GM18907 (cell line): ENCODE measurements around the gene GC.
"Not testable (repeated sequence)": the region's sequence is repeated elsewhere in the genome, so short reads cannot be mapped to it uniquely, and the experiment has no call there.

Source experiments
- ATAC-seq: cut with Tn5 transposase; IDR thresholded peaks from one replicate; pipeline ENCODE4 v1.9.1; 2021; ENCODE audit warnings: mild to moderate bottlenecking, moderate library complexity; ENCODE audit not compliant: unreplicated experiment

GC gene

DNA sequence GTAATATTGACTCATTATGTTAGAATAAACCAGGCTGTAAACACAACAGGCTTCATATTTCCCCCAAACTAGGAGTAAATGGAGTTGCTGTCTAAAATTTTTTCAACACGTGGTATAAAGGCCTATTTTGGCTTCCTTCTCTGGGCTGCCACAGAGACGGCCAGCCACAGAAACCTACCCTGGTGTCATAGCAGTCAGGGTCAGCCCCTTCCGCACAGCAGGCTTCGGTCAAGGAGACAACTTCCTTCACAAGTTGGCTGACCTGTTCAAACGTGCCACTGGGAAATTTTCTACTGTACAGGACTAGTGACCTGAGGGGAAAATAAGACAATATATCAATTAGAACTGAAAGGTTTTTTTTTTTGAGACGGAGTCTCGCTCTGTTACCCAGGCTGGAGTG lies 15.8 kb downstream of the GC start:
- ATAC-seq, result no peak

DNA sequence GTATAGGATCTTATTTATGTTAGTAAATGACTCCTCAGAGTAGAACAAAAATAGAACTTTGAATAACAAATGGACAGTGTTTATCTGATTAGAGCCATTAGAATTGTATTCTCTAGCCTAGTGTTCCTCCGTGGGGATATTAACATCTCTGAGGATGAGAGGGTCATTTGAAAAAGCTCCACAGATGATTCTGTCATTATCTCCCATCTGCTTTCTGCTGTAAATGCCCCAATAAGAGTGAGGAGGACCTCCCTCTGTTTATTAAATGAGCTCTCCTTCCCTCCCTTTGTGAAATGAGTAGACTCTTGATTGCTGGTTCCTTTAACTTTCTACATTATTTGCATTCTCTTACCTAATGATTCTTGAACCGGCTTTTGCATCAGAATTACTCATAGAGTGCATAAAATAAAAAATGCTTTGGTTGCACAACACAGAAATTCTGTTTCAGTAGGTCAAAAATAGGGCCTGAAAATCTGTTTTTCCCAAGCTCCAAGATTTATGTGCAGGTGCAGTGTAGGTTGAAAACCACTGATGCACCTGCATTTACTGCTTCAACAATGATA lies 18.0 kb downstream of the GC start:
- no peak for ATAC-seq

DNA sequence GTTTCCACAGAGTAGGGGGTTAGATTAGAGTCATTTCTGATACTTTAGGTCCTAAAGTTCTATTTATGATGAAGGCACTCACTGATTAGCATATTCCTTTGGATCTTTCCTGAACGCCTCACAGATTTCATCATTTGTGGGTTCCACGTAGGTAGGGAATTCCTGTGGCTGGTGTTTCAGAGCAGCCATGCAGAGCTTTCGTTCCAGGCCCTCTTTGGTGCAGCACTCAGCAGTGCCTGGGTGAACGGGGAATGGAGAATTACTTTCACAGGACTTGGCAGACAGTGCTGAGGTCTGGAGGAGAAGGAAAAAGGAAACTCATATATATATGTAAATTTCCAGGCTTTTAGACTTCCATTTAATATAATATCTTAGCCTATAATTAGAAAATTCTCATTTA lies 18.5 kb downstream of the GC start:
- ATAC-seq, result no peak

DNA sequence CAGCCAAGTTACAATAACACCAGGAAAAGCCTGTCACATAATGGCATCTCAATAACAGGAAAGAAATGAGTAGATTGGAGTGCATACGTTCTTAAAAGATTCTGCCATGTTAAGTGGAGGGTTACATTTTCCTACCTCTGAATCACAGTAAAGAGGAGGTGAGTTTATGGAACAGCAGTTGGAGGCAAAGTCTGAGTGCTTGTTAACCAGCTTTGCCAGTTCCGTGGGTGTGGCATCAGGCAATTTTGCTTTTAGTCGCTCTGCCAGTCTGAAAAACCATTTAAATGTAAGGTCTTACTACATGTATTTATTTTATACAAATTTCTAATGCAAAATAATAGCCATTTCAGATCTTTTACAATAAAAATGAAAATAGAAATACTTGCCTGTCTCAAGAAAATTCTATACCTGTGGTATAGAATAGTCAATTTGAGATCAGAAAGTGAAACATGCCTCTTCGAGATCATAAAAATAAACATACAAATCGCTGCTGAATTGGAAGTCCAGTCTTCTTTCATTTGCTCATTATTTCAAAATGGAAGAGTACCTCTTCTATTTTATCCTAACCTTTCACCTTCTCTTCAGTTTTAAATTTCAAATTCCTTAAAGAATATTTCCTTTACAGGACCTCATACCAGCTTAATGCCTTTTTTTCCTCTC lies 31.4 kb downstream of the GC start:
- ATAC-seq, result no peak

DNA sequence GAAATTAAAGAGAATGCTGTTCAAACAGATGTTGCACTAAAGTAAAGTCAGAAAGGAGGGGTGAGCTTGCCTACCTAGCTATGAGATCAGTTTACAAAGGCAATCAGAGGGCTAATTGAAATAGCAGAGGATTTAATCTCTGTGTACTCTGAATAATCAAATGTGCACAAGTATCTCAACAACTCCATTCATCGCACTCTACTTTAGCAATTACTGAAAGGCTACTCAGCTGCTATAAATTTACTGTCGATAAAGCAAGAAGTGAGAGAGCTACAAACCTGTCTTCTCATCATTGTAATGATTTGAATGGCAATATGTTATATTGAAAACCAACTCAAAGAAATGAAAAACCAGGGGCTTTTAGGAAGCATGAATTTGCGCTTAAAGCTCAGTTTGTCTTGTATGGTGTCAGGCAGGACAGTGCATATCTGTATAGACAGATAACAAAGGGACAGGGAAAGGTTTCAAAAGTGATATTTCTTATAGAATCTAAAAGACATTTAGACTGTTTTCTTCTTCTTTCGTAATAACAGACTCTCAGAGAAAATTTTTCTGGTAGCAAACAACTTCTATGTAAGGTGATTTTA lies 34.8 kb downstream of the GC start:
- ATAC-seq, result no peak

DNA sequence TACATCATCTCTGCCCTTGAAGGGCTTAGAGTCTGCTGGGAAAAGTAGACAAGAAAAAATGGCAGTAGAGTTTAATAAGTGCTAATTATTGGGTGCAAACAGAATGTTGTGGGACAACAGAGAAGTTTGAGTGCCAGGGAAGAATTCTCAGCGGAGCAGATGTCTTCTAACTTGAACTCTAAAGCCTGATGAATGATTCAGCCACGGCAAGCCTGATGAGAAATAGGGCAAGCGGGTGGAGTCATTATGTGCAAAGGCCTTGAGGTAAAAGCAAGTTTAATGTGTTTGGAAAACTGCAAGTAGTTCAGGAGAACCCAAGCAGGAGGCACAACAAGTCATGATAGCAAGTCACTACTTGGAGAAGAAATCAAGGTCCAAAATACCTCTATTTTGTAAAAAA lies 37.5 kb downstream of the GC start:
- ATAC-seq, result no peak

DNA sequence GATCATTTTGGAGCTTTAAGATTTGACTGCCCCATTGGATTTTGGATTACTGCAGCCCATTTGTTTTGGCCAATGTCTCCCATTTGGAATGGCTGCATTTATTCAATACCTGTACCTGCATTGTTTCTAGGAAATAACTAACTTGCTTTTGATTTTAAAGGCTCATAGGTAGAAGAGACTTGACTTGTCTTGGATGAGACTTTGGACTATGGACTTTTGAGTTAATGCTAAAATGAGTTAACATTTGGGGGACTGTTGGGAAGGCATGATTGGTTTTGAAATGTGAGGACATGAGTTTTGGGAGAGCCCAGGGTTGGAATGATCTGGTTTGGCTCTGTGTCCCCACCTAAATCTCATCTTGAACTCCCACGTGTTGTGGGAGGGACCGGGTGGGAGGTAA lies 45.1 kb downstream of the GC start:
- not testable (repeated sequence) for ATAC-seq

DNA sequence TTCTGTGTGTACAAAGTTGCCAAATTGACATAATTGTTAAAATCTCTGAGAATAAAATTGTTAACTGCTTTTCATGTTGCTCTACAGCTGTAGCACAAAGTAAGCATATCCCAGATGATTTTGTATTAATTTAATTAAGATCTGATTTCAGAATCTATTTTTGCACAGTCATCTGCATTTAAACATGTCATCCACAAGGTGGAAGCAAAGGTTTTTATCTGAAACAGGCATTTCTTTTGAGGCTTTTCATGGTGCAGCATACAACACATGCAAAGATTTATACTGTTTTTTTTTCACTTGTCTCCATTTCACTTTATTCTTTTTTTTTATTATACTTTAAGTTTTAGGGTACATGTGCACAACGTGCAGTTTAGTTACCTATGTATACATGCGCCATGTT lies 51.2 kb downstream of the GC start:
- no peak for ATAC-seq

DNA sequence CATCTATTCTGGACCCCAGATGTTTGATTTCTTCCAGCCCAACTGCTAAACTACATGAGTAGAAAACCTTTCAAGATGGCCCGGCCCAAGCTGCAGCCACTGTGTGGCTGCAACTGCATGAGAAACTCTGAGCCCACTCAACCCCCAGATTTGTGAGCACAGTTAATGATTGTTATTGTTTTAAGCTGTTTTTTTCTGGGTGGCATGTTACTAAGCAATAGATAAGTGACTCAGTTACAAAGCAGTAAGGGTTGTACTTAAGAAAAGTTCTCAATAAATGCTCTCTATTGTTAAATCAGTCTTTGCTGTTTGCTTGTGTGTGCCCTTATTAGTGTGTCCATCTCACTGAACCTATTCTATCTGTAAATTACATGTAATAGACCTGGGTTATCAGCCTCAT lies 51.8 kb downstream of the GC start:
- no peak for ATAC-seq

DNA sequence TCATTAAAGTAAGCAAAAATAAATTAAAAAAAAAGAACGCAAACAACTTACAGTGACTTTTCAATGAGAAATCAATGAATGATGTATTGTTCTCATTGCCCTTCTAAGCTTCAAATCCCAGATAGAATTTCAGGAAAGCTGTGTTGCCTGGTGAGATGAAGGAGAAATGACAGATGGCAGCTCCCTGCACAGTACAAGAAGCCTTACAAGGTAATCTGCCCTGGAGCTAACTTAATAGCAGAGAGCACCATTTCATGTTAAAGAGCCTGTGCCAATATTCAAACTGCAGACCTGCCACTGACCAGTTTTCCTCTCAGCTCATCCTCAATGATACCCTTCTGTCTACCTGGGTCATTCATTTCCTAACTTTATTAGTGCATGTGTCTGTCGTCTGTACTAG lies 54.0 kb downstream of the GC start:
- no peak for ATAC-seq

DNA sequence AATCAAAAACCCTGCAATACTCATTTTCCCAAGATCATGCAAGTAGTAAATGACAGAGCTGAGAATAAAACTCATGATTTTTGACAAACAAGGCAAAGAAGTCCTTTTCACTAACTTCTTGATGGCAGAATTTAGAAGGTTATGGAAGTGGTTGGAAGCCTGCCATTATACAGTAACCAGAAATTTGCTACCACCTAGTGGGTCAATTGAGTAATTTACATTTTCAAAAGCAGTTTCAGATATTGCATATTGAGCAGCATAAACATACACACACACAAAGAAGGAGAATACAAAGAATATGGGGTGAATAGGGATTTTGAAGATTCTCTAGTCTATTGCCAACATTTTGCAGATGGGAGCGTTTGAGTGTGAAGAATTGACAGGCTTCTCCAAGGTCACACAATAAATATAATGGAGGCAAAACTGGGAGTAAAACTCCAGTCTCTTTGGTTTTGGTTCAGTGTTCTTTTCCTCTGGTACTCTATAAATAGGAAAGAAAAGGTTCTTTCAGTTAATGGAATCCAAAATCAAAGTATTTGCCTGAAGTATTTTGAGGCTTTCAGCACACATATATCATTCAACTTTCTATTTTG lies 70.2 kb downstream of the GC start:
- peak; percentile 82 for ATAC-seq

DNA sequence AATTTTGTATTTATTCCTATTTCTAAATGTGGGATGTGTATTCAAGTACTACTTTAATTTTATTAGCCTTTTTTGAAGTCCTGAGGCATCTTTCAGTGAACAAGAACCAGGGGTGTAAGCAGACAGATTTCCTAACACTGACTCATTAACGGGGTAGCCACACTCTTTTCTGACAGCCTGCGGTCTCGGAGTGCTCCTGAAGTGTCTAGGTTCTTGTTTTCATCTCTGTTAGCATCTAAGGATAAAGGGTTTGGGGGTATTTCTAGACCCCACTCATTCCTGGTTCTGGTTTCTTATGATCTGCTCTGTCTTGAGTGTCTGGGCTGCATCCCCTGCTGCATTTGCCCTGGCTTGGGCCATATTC lies 71.9 kb downstream of the GC start:
- ATAC-seq, result no peak

DNA sequence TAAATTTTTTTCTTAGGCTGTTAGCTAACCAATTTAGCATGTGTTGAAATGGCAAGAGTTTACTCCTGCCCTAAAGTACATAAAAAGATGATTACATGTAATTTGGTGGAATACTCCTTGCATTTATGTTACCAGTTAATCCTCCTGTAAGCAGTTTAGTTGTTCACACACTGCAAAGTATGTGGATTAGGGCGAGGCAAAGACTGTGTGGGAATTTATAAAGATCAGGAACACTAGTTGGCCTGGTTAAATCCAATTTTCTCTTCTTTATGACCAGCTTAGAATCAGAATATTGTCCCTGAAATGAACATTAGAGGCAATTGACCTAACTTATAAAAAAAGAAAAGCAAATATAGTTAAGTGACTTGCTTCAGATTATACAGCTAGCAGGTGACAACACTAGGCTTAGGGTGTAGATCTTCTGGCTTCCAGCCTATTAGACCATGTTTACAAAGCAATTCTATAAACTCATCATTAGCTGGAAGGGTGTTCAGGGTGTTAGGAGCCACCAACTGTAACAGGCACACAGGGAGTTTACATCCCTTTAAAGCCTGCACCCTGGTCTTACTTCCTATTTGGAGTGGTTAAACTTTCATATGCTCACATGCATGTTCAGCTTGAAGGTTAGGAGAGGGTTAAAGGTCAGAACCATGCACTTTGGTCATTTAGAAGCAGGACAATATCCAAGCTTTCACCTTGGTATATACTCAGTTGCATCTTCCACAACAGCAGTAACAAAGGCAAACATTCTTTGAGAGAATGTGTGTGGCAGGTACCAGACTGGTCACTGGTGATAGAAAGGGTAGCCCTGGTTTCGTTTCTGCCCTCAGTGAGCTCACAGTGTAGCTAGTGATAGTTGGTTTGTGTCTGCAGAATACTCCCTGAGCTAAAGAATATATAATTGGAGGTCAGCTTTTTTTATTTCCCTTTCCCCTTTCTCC lies 72.6 kb downstream of the GC start:
- ATAC-seq, result no peak

DNA sequence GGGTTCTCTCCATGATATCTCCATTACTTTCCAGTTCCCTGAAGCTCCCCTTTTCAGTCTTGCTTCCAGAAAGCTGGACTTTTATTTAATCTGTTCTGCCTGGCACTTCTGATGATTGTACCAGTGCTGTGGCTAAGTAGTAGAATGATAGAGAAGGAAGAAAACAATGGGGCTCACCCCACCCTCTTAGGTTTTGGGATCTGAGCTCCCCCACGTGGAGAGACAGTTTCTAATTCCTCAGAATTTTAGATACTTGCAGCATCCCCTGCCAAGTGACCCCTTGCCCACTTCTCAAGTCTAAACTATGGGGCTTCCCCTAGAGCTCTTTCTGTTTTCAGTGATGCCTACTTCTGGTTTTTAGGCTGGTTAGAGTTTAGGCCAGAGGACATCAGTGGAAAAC lies 73.9 kb downstream of the GC start:
- ATAC-seq, result no peak

DNA sequence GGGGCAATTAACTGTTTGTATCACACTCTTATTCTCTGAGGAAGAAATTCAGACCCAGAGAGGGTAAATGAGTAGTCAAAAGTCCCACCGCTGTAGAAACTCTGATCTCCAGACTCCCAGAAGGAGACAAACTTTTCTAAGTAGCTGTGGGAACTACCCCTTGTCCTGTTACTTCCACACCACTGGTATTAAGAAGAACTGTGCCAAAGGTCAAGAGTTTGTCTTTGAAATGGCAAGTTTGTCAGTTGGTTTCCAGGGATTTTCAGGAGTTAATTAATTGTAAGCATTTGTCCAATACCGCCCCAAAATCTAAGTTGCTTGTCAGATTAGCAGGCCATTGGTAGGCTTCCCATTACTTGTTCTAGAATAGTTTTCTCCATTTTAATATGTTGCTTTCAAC lies 85.7 kb downstream of the GC start:
- ATAC-seq, result no peak

DNA sequence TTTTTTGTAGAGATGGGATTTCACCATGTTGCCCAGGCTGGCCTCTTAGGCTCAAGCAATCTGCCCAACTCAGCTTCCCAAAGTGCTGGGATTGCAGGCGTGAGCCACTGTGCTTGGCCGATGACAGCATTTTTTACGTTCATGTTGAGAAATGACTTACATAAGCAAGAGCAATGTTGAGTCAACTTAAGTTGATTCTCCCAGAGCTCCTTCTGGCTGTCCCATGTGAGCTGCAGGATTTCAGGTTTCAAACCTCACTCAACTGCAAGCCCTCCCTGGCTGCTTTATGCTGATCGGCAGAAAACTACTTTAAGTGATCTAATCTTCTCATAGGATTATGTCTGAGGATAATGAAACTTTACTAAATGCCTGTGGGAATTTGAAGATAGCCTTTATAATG lies 86.8 kb downstream of the GC start:
- no peak for ATAC-seq

DNA sequence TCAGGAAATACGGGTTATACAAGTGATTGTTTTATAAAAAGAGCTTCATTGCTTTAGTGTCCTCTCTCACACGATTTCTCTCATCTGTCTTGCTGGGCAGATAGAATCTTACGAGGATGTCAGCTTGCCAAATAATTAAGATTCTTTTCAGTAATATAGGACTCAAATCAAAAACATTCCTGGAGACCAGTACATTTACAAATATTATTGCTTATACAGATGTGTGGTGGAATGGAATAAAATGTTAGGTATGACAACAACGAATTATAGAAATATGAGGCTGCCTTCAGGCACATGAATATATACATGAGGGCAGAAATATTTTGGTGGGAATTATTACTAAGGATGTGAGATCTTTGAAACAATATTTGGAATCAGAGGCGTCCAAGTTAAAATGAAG lies 88.9 kb downstream of the GC start:
- no peak for ATAC-seq

DNA sequence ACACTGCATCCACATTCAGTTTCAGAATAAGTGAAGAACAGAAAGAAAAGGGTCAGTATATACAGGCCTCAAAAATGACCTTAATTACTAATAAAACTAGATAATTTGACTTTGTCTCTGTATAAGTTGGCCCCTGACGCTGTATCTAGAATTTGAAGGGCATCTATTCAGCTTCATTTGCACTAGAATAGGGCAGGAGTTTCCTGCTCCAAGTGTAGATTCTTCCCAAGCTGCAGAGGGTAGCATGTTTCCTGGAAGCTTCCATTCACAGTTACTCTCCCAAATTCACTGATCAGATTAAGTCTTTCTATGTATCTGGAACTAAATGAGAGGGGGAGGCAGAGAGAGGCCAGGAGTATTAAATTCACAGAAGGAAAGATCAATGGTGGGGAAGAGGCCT lies 90.9 kb downstream of the GC start:
- no peak for ATAC-seq

DNA sequence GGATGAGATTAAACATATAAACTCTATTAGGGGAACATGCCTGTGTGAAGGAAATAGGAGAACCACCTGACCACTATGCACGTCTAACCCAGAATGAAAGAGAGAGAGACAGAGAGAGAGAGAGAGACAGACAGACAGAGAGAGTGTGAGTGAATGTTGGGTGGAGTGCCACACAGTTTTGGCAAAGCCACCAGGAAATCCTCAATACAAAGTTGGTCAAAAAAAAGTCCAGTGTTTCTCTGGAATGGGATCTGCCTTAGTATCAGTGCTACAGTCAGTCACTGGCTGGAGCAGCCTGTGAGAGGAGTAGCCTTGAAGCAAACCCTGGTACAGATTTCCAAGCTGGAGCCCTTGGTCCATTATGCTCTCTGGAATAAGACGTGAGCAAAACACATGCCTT lies 91.7 kb downstream of the GC start:
- no peak for ATAC-seq
